Hepatocyte (in vitro differentiated cells): ENCODE results near the gene PLA2G4F. TPM values are rescaled to one million over a fixed set of nuclear protein-coding genes. Genes with fewer than 3 reads are reported as not detected.

Experiments
- DNase-seq: peaks from one replicate; pipeline ENCODE4 v3.0.0-alpha.2; 2016; ENCODE audit warnings: low spot score
- H2AFZ ChIP-seq: fragments of 200-600 bp; sonication (generic); 2 replicates; pipeline ENCODE4 v1.6.0; 2016; ENCODE audit warnings: antibody characterized with exemption, mild to moderate bottlenecking
- H3K27ac ChIP-seq: fragments of 200-600 bp; sonication (generic); 2 replicates; pipeline ENCODE4 v1.5.1; 2016; ENCODE audit warnings: mild to moderate bottlenecking
- H3K27me3 ChIP-seq: fragments of 200-600 bp; sonication (generic); 2 replicates; pipeline ENCODE4 v1.6.1; 2016
- H3K36me3 ChIP-seq: fragments of 200-600 bp; sonication (generic); replicated peaks from 2 replicates; pipeline ENCODE4 v1.5.1; 2016; ENCODE audit warnings: low read depth; ENCODE audit not compliant: insufficient read depth
- H3K4me1 ChIP-seq: fragments of 200-600 bp; sonication (generic); 2 replicates; pipeline ENCODE4 v1.5.1; 2016; ENCODE audit warnings: mild to moderate bottlenecking, moderate library complexity; ENCODE audit not compliant: insufficient read depth
- H3K4me2 ChIP-seq: fragments of 200-600 bp; sonication (generic); 2 replicates; pipeline ENCODE4 v1.6.0; 2016
- H3K4me3 ChIP-seq: fragments of 200-600 bp; sonication (generic); 2 replicates; pipeline ENCODE4 v1.5.1; 2016; ENCODE audit warnings: mild to moderate bottlenecking
- H3K79me2 ChIP-seq: fragments of 200-600 bp; sonication (generic); 2 replicates; pipeline ENCODE4 v1.6.0; 2017; ENCODE audit warnings: mild to moderate bottlenecking
- H3K9me2 ChIP-seq: fragments of 200-600 bp; sonication (generic); replicated peaks from 2 replicates; pipeline ENCODE4 v1.6.0; 2017; ENCODE audit warnings: mild to moderate bottlenecking; ENCODE audit not compliant: insufficient read depth
- H3K9me3 ChIP-seq: fragments of 200-600 bp; sonication (generic); 2 replicates; pipeline ENCODE4 v1.5.1; 2016; ENCODE audit warnings: low read depth, mild to moderate bottlenecking
- H4K20me1 ChIP-seq: fragments of 200-600 bp; sonication (generic); 2 replicates; pipeline ENCODE4 v1.6.0; 2016; ENCODE audit warnings: mild to moderate bottlenecking; ENCODE audit not compliant: insufficient read depth, poor library complexity, severe bottlenecking
- CTCF ChIP-seq: fragments of 200-600 bp; sonication (generic); IDR thresholded peaks from 2 replicates; pipeline ENCODE4 v1.5.1; 2016; ENCODE audit warnings: antibody characterized with exemption, mild to moderate bottlenecking; ENCODE audit not compliant: poor library complexity
- EZH2 ChIP-seq: fragments of 200-600 bp; sonication (generic); IDR thresholded peaks from 2 replicates; pipeline ENCODE4 v1.6.1; 2016; ENCODE audit warnings: antibody characterized with exemption, mild to moderate bottlenecking, borderline replicate concordance
- EZH2phosphoT487 ChIP-seq: fragments of 200-600 bp; sonication (generic); IDR thresholded peaks from one replicate; pipeline ENCODE4 v1.6.1; 2018; ENCODE audit warnings: antibody characterized with exemption, mild to moderate bottlenecking, low read depth, moderate library complexity; ENCODE audit not compliant: unreplicated experiment, severe bottlenecking
- WGBS: methylation state at CpG from one replicate; pipeline ENCODE4 v1.1.6; 2016; ENCODE audit warnings: low lambda C conversion rate; ENCODE audit errors: missing lambda C conversion rate; 5-methylcytosine and 5-hydroxymethylcytosine counted together
- polyA plus RNA-seq: library from polyadenylated mRNA; unstranded; fragments of >200 nt; fragmentation: Nextera tagmentation; extraction: Ambion mirVana; gene quantifications from 2 replicates; pipeline ENCODE4 v1.2.1, GENCODE V29; 2016
- total RNA-seq: library from RNA; depleted of rRNA; stranded (reverse); fragments of >200 nt; gene quantifications from 2 replicates; pipeline ENCODE4 v1.2.3, GENCODE V29; 2014

Gene PLA2G4F
- total and polyA plus RNA-seq, 2 experiments from 2014 or later: 1.1 to 2.2 TPM

DNA sequence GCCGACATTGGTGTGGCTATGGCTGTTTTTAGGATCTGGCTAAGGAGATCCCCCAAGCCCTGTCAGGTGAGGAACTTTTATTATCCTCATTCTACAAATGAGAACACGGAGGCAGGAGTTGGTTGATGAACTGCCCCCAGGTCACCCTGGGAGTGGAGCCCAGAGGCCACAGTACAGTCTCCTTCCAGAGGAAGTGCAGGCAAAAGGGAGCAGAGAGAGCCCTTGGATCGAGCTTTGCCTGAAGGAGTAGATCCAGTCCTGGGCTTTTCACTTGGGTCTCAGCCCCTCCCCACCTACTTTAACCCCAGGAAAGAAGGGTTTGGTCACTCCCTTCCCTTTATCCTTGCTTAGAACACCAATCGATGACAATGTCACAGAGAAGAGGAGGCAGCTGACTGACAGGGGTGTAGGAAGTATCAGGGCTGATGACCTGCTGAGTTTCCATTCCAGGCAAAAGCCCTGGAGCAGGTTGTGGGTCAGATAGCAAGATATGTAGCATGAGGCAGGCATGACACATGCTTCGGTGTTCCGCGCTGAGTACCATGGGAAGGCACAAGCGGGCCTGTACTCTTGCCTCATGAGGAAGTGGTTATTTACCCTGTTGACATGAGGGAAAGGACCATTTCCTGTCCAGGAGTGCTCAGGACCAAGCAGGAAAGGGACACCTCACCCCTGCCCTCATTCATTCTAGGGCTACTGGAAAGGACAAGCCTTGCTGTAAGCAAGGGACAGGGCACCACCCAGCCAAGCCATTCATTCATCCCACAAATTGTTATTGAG lies 56.2 kb downstream of the PLA2G4F start:
- Histone ChIP-seq H3K27ac (no peak overlapping the region), H3K4me1 (no peaks in the 10 kb centered on the region), H2AFZ (no peak overlapping the region), H3K4me3 (no peak overlapping the region), H3K79me2 (no peaks in the 10 kb centered on the region), H3K27me3 (no peaks in the 10 kb centered on the region), H4K20me1 (no peaks in the 10 kb centered on the region), H3K9me3 (no peaks in the 10 kb centered on the region), H3K4me2 (no peak overlapping the region), H3K36me3 (no peaks in the 10 kb centered on the region), H3K9me2 (no peaks in the 10 kb centered on the region)
- TF ChIP-seq EZH2phosphoT487: no peak
- TF ChIP-seq CTCF: no peak
- TF ChIP-seq EZH2: no peak
- 91% methylated on average over 8 of the region's 8 CpGs for WGBS
- DNase-seq: no peak

DNA sequence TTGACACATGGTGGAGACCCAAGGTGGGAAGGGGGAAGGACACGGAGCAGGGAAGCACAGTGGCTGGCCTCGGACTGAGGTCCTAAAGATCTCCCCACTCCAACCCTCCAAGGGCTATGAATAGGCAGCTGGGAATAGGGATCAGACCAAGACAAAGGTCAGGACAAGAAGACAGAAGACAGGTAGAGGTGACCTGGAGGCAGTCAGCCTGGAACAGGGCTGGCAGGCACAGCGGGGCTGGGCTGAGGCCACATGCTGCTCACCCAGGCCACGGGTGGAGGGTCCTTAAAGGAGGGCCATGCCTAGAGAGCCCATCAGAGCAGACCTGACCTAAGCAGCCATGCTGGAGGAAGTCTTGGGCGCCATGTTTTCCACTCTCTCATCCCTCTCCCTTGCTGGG lies 59.4 kb downstream of the PLA2G4F start:
- no peaks in the 10 kb centered on the region for H3K79me2 ChIP-seq
- no peak overlapping the region for H2AFZ ChIP-seq
- H3K27ac ChIP-seq: no peak overlapping the region
- 92% methylated on average over 5 of the region's 5 CpGs for WGBS
- H3K36me3 ChIP-seq: no peaks in the 10 kb centered on the region
- H3K27me3 ChIP-seq: no peaks in the 10 kb centered on the region
- no peak for TF ChIP-seq EZH2
- no peak for TF ChIP-seq CTCF
- no peak for TF ChIP-seq EZH2phosphoT487
- H3K9me3 ChIP-seq: no peaks in the 10 kb centered on the region
- H3K9me2 ChIP-seq: no peaks in the 10 kb centered on the region
- DNase-seq: no peak
- no peak overlapping the region for H3K4me3 ChIP-seq
- H3K4me2 ChIP-seq: no peak overlapping the region
- H3K4me1 ChIP-seq: no peaks in the 10 kb centered on the region
- no peaks in the 10 kb centered on the region for H4K20me1 ChIP-seq

DNA sequence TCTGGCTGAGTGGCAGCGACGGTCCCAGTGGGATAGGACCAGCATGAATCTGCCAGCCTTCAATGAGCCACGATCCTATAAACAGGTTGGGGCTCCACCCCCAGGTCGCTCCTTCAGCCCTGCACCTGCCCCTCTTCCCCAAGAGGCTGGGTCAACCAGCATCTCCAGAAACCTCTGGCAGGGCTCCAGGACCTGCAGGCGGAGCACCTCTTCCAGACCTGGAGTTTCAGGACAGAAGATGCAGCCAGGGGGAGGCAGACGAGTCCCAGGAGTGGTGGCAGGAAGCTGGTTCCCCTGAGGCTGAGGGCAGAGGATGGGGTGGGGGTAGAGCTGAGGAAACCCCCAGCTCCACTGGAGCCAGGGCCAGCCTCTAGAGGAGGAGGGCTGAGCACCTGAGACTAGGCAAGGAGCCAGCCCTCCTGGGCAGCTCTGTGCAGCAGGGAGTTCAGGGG lies 61.9 kb downstream of the PLA2G4F start, which contains the start of gene PLA2G4D:
Gene PLA2G4D, minus strand, starts transcription at position 51 of the 452 bp plus-strand sequence. CDS start 103 bp downstream, outside the sequence.
- H3K36me3 ChIP-seq: no peaks in the 10 kb centered on the region
- H3K4me3 ChIP-seq: no peak within 1 kb of the TSS
- no peaks in the 10 kb centered on the region for H4K20me1 ChIP-seq
- no peaks in the 10 kb centered on the region for H3K27me3 ChIP-seq
- no peak within 1 kb of the TSS for H2AFZ ChIP-seq
- H3K79me2 ChIP-seq: no peaks in the 10 kb centered on the region
- H3K4me1 ChIP-seq: no peaks in the 10 kb centered on the region
- TF ChIP-seq EZH2: no peak
- no peak for TF ChIP-seq CTCF
- no peak for TF ChIP-seq EZH2phosphoT487
- WGBS: 80% methylated on average over 6 of the region's 6 CpGs
- H3K9me3 ChIP-seq: no peaks in the 10 kb centered on the region
- H3K27ac ChIP-seq: no peak within 1 kb of the TSS
- no peaks in the 10 kb centered on the region for H3K9me2 ChIP-seq
- DNase-seq: no peak
- H3K4me2 ChIP-seq: no peak within 1 kb of the TSS

GRCh38 chr15:42093966-42094365 lies 62.5 kb downstream of the PLA2G4F start:
- Histone ChIP-seq H3K9me3 (no peaks in the 10 kb centered on the region), H3K4me1 (no peaks in the 10 kb centered on the region), H3K27ac (no peak overlapping the region), H4K20me1 (no peaks in the 10 kb centered on the region), H3K4me2 (no peak overlapping the region), H2AFZ (no peak overlapping the region), H3K79me2 (no peaks in the 10 kb centered on the region), H3K27me3 (no peaks in the 10 kb centered on the region), H3K4me3 (no peak overlapping the region), H3K9me2 (no peaks in the 10 kb centered on the region), H3K36me3 (no peaks in the 10 kb centered on the region)
- TF ChIP-seq CTCF: no peak
- 67% methylated on average over 7 of the region's 7 CpGs for WGBS
- DNase-seq: no peak
